Osteoblast (primary cell): ENCODE data around the gene ZNF830. TPM values are rescaled to one million over a fixed set of nuclear protein-coding genes. Genes with fewer than 3 reads are reported as not detected.
A peak's percentile ranks its signal among the peaks of the same experiment; 100 is the strongest.
"Not testable (repeated sequence)": the region's sequence is repeated elsewhere in the genome, so short reads cannot be mapped to it uniquely, and the experiment has no call there.

Experiments
- DNase-seq: peaks from one replicate; pipeline ENCODE4 v3.0.0; 2011; ENCODE audit warnings: low spot score, mixed read lengths; ENCODE audit not compliant: insufficient read length; ENCODE audit errors: missing footprints
- H2AFZ ChIP-seq: 2 replicates; pipeline ENCODE4 v1.6.0; 2011; ENCODE audit warnings: mild to moderate bottlenecking, low read length
- H3K27ac ChIP-seq: 2 replicates; pipeline ENCODE4 v1.5.1; 2011; ENCODE audit warnings: mild to moderate bottlenecking, low read depth, low read length, moderate library complexity
- H3K27me3 ChIP-seq: 2 replicates; pipeline ENCODE4 v1.6.0; 2012; ENCODE audit warnings: mild to moderate bottlenecking, control low read depth, inconsistent platforms, low read length, moderate library complexity; ENCODE audit not compliant: insufficient read depth
- H3K36me3 ChIP-seq: 2 replicates; pipeline ENCODE4 v1.5.1; 2011; ENCODE audit warnings: mild to moderate bottlenecking, low read length, control low read depth, moderate library complexity; ENCODE audit not compliant: insufficient read depth
- H3K4me1 ChIP-seq: 2 replicates; pipeline ENCODE4 v1.5.1; 2011; ENCODE audit warnings: mild to moderate bottlenecking, low read length, control low read depth, moderate library complexity; ENCODE audit not compliant: insufficient read depth
- H3K4me2 ChIP-seq: 2 replicates; pipeline ENCODE4 v1.6.0; 2011; ENCODE audit warnings: mild to moderate bottlenecking, low read length; ENCODE audit not compliant: insufficient read depth
- H3K4me3 ChIP-seq: fragments of 200-600 bp; sonication (generic); 3 replicates; pipeline ENCODE4 v1.5.1; 2012; ENCODE audit warnings: mild to moderate bottlenecking, low read length, inconsistent platforms; ENCODE audit not compliant: insufficient read depth
- H3K79me2 ChIP-seq: 2 replicates; pipeline ENCODE4 v1.6.0; 2012; ENCODE audit warnings: mild to moderate bottlenecking, low read length, control low read depth, inconsistent platforms; ENCODE audit not compliant: insufficient read depth
- H3K9me3 ChIP-seq: 2 replicates; pipeline ENCODE4 v1.5.1; 2011; ENCODE audit warnings: low read depth, low read length, control low read depth
- H4K20me1 ChIP-seq: 2 replicates; pipeline ENCODE4 v1.6.0; 2012; ENCODE audit warnings: mild to moderate bottlenecking, low read length, control low read depth; ENCODE audit not compliant: insufficient read depth
- CTCF ChIP-seq: IDR thresholded peaks from 2 replicates; pipeline ENCODE4 v1.5.1; 2011; ENCODE audit warnings: mild to moderate bottlenecking, low read depth, low read length, moderate library complexity; ENCODE audit errors: extremely low read depth
- total RNA-seq: library from RNA; depleted of rRNA; stranded (reverse); fragments of >200 nt; gene quantifications from 2 replicates; pipeline ENCODE4 v1.2.3, GENCODE V29; 2012

Gene ZNF830
- total RNA-seq, 1 donor, result 10.5 TPM

- H3K79me2 ChIP-seq, result no peaks in the 10 kb centered on the region
- no peak overlapping the region for H3K4me2 ChIP-seq
- peaks cover 4% of the 10 kb centered on the region for H3K4me1 ChIP-seq
- no peaks in the 10 kb centered on the region for H4K20me1 ChIP-seq
- H3K4me3 ChIP-seq, result no peak overlapping the region
- no peaks in the 10 kb centered on the region for H3K27me3 ChIP-seq
- TF ChIP-seq CTCF, result no peak
- peak; percentile 58 for DNase-seq
- no peak overlapping the region for H3K27ac ChIP-seq
- H2AFZ ChIP-seq, result no peak overlapping the region
- H3K9me3 ChIP-seq, result no peaks in the 10 kb centered on the region
- H3K36me3 ChIP-seq, result peaks cover 60% of the 10 kb centered on the region
These were observed 36.1 kb downstream of the ZNF830 start for GRCh38 chr17:34997355-34997862.

GRCh38 chr17:34998205-34998604 lies 36.9 kb downstream of the ZNF830 start:
- peak; percentile 96 for DNase-seq
- Histone ChIP-seq H3K4me1 (peaks cover 4% of the 10 kb centered on the region), H3K4me2 (no peak overlapping the region), H3K4me3 (no peak overlapping the region), H3K9me3 (no peaks in the 10 kb centered on the region), H3K36me3 (peaks cover 54% of the 10 kb centered on the region), H4K20me1 (no peaks in the 10 kb centered on the region), H3K27me3 (no peaks in the 10 kb centered on the region), H3K27ac (no peak overlapping the region), H2AFZ (no peak overlapping the region), H3K79me2 (no peaks in the 10 kb centered on the region)
- TF ChIP-seq CTCF, result peak; percentile 88

GRCh38 chr17:34999456-34999855 lies 38.1 kb downstream of the ZNF830 start:
- no peak for TF ChIP-seq CTCF
- Histone ChIP-seq H3K4me2 (no peak overlapping the region), H3K4me3 (no peak overlapping the region), H3K27me3 (no peaks in the 10 kb centered on the region), H2AFZ (no peak overlapping the region), H3K36me3 (peaks cover 52% of the 10 kb centered on the region), H4K20me1 (no peaks in the 10 kb centered on the region), H3K9me3 (no peaks in the 10 kb centered on the region), H3K4me1 (peaks cover 4% of the 10 kb centered on the region), H3K79me2 (no peaks in the 10 kb centered on the region), H3K27ac (no peak overlapping the region)
- no peak for DNase-seq

- H3K4me2 ChIP-seq, H4K20me1 ChIP-seq, DNase-seq, H3K79me2 ChIP-seq, H2AFZ ChIP-seq, H3K4me1 ChIP-seq, H3K9me3 ChIP-seq, H3K4me3 ChIP-seq, H3K27ac ChIP-seq, H3K27me3 ChIP-seq: not testable (repeated sequence)
- H3K36me3 ChIP-seq, result peaks cover 48% of the 10 kb centered on the region
These were observed 39.6 kb downstream of the ZNF830 start for GRCh38 chr17:35000965-35001364.
